CD4-positive, alpha-beta T cell treated with Interleukin-4 for 4 hours (primary cell): ENCODE measurements around the gene PLCH2.

Source experiments
- DNase-seq: peaks from one replicate; pipeline ENCODE4 v3.0.0-alpha.2; 2020

PLCH2 gene

GRCh38 chr1:2479186-2479585, 3.1 kb downstream of the PLCH2 start:
- no peak for DNase-seq

GRCh38 chr1:2479618-2480017, 3.5 kb downstream of the PLCH2 start:
- no peak for DNase-seq

GRCh38 chr1:2480236-2480985, 4.3 kb downstream of the PLCH2 start:
- no peak for DNase-seq

- no peak for DNase-seq
Measured at GRCh38 chr1:2480986-2481364, 4.9 kb downstream of the PLCH2 start.

GRCh38 chr1:2481885-2482284, 5.8 kb downstream of the PLCH2 start:
- DNase-seq: no peak

GRCh38 chr1:2482588-2482987, 6.5 kb downstream of the PLCH2 start:
- DNase-seq: no peak

- no peak for DNase-seq
Measured at GRCh38 chr1:2483026-2483425, 6.9 kb downstream of the PLCH2 start.

GRCh38 chr1:2483970-2484369, 7.9 kb downstream of the PLCH2 start:
- DNase-seq: no peak

GRCh38 chr1:2486041-2486440, 10.0 kb downstream of the PLCH2 start:
- DNase-seq: no peak

GRCh38 chr1:2486558-2486957, 10.5 kb downstream of the PLCH2 start:
- DNase-seq: no peak

- DNase-seq: no peak
Measured at GRCh38 chr1:2488688-2489087, 12.6 kb downstream of the PLCH2 start.

- DNase-seq: no peak
Measured at GRCh38 chr1:2489615-2490014, 13.5 kb downstream of the PLCH2 start.

GRCh38 chr1:2492091-2492490, 16.0 kb downstream of the PLCH2 start:
- DNase-seq: no peak

- no peak for DNase-seq
Measured at GRCh38 chr1:2493218-2493617, 17.1 kb downstream of the PLCH2 start.

- peak; percentile 22 for DNase-seq
Measured at GRCh38 chr1:2493691-2494322, 17.7 kb downstream of the PLCH2 start.

- DNase-seq: no peak
Measured at GRCh38 chr1:2494323-2494693, 18.2 kb downstream of the PLCH2 start.

- no peak for DNase-seq
Measured at GRCh38 chr1:2495026-2495425, 18.9 kb downstream of the PLCH2 start.

- no peak for DNase-seq
Measured at GRCh38 chr1:2495546-2495945, 19.5 kb downstream of the PLCH2 start.

- peak; percentile 31 for DNase-seq
Measured at GRCh38 chr1:2496087-2496622, 20.1 kb downstream of the PLCH2 start.

- DNase-seq: no peak
Measured at GRCh38 chr1:2496746-2497145, 20.7 kb downstream of the PLCH2 start.

GRCh38 chr1:2497891-2498290, 21.8 kb downstream of the PLCH2 start:
- no peak for DNase-seq

GRCh38 chr1:2498648-2499047, 22.6 kb downstream of the PLCH2 start:
- DNase-seq: no peak

- DNase-seq: no peak
Measured at GRCh38 chr1:2499260-2499659, 23.2 kb downstream of the PLCH2 start.

GRCh38 chr1:2499986-2500596, 24.0 kb downstream of the PLCH2 start:
- DNase-seq: peak; percentile 24
